AG10803 (cell line): ENCODE data around the gene MIF4GD.
"Not testable (repeated sequence)": the region's sequence is repeated elsewhere in the genome, so short reads cannot be mapped to it uniquely, and the experiment has no call there.

Experiments used
- DNase-seq: peaks from one replicate; pipeline ENCODE4 v3.0.0; 2010; ENCODE audit warnings: low read depth
- H3K4me3 ChIP-seq: 2 replicates; pipeline ENCODE4 v1.5.1; 2011; ENCODE audit warnings: mild to moderate bottlenecking, low read length, control low read depth
- TF ChIP-seq, protein P1 (sequence below): conservative IDR thresholded peaks from 2 replicates; pipeline ENCODE4 v1.5.1; 2011; ENCODE audit warnings: mild to moderate bottlenecking, low read length, control low read depth, inconsistent platforms

MIF4GD gene

DNA sequence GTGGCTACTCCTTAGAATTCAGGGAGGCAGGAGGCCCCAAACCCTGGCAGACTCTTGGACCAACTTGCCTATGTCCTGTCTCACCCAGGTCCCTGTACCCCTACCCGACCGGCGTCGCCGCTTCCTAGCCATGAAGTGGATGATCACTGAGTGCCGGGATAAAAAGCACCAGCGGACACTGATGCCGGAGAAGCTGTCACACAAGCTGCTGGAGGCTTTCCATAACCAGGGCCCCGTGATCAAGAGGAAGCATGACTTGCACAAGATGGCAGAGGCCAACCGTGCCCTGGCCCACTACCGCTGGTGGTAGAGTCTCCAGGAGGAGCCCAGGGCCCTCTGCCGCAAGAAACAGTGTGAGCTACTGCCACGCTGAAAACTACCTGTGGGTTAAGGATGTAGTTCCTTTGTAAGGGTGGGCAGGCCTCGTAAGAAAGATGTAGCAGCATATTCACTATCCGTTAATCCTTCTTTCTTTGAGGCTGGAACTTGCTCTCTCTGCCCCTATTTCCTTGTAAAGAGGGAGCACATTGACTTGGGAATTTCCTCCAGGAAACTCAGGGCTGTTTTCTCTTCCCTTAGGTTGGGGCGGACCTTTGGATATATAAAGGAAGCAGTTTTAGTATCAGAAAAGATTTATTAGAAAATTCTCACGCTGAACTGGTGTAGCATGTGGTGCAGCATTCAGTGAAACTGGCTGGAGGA lies 5.3 kb downstream of the MIF4GD start:
- DNase-seq = no peak
- TF ChIP-seq, protein P1, sequence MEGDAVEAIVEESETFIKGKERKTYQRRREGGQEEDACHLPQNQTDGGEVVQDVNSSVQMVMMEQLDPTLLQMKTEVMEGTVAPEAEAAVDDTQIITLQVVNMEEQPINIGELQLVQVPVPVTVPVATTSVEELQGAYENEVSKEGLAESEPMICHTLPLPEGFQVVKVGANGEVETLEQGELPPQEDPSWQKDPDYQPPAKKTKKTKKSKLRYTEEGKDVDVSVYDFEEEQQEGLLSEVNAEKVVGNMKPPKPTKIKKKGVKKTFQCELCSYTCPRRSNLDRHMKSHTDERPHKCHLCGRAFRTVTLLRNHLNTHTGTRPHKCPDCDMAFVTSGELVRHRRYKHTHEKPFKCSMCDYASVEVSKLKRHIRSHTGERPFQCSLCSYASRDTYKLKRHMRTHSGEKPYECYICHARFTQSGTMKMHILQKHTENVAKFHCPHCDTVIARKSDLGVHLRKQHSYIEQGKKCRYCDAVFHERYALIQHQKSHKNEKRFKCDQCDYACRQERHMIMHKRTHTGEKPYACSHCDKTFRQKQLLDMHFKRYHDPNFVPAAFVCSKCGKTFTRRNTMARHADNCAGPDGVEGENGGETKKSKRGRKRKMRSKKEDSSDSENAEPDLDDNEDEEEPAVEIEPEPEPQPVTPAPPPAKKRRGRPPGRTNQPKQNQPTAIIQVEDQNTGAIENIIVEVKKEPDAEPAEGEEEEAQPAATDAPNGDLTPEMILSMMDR = no peak

DNA sequence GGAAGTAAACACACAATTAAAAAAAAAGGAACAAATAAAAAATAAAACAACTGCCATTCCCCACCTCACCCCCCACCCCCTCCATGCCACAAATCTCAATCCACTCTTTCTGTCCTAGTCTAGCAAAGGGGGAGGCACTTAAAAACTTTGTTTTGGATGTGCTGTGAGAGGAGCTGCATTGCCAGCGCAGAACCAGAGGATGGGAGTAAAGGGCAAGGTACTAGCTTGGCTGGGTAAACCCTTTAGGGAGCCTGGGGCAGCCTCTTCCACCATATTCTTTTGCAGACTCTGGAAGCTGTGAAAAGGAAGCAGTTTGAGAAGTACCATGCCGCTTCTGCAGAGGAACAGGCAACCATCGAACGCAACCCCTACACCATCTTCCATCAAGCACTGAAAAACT lies 8.0 kb downstream of the MIF4GD start:
- DNase-seq = no peak
- no peak overlapping the region; the same call in 1 of the 2 replicates for H3K4me3 ChIP-seq
- TF ChIP-seq, protein P1 = no peak

More for the DNA sequence above, 5.3 kb downstream of the MIF4GD start:
- no peak overlapping the region for H3K4me3 ChIP-seq

DNA sequence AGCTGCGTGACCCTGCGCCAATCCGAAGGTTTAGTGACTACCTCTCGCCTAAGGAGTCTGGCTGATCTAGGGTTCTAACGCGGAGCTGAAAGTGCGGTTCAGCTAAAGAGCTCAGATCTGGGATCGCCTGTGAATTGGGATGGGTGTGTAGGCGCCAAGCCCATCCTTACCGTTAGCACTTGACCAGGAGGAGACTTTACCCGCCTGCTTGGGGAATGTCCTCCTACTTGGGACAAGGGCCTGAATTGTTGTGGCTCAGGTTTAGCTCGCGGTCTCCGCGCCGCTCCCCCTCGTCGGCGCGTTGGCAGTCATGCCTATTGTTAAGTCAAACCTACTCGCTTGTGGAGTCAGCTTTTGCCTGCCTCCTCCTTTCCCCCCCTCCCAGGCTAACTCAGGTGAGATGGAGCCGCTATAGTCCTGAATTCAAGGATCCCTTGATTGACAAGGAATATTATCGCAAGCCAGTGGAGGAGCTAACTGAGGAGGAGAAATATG lies 8.9 kb downstream of the MIF4GD start:
- TF ChIP-seq, protein P1 = no peak
- no peak for DNase-seq
- H3K4me3 ChIP-seq = peak overlapping the region; percentile 96

DNA sequence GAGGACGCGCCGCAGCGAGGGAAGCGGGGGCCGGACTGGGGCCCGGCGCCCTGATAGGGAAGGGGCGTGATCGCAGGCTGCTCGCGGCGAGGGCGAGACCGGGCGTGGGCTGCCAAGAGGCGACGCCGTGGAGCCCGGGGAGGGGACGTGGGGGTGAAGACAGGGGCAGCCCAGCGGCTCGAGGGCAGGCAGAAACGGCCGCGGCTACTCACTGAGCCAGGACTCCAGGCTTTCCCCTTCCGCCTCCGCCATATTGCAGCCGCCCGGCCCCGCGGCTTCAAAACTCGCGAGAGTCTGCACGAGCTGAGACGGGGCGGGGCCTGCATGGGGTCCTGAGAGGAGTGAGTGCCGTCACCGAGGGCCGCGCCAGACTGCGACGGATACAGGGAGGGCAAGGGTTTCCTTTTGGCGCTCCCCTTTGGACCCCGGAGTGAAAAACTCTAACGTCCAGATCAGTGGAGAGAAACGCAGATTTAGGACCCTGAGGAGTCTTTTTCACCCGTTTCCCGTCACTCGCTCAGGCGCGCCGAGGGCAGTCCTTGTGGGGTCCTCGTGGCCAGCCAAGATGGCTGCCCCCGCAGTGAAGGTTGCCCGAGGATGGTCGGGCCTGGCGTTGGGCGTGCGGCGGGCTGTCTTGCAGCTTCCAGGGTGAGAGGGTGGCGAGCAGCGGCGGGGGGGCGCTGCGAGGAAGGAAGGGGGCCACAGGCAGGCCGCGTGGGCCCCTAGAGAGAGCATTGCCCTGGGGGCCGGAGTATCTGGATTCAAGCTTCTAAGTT lies 9.5 kb downstream of the MIF4GD start, which contains the start of the genes GGA3 and MRPS7:
TSS of gene GGA3 (minus strand) at position 271 of the 776 bp plus-strand sequence. CDS start at position 252, 19 bp downstream.
TSS of gene MRPS7 (plus strand) at position 544 of the 776 bp plus-strand sequence. CDS start at position 566, 22 bp downstream.
- TF ChIP-seq, protein P1 = no peak
- peak; percentile 91 for DNase-seq
- peak within 1 kb of the TSS; percentile 96 for H3K4me3 ChIP-seq

DNA sequence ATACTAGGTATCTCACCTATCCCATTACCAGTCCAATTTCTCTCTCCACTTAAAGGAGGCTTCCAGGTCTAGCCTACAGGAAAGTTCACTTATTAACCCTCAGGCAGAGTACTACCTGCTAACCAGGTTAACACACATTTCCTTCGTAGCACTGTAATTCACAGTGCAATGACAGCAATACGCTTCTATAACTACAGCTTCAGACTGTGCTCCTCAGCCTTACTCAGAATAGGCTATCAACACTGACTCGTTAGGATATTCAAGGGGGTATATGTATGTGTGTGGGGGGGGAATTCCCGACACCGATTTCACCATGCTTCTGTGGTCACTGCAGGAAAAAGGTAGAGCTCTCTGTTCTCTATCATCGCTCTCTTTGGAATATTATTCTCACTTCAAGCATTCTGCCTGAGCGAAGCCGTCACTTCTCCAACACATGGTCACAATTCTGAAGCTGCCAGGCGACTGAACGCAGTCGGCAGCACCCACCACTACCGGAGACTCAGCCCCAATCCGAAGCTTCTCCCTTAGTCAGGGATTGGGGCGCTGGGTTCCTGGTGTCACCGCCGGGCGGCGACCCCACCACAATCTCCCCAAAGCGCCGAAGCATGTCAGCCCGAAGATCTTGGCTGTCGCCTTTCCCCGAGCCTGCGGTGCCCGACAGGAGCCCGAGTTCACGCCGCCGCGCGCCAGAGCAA lies 10.2 kb downstream of the MIF4GD start:
- no peak for DNase-seq
- H3K4me3 ChIP-seq = peak overlapping the region; percentile 96
- TF ChIP-seq, protein P1 = 0 out of 2 replicates have a peak, but pooled peaks have one; percentile 5

DNA sequence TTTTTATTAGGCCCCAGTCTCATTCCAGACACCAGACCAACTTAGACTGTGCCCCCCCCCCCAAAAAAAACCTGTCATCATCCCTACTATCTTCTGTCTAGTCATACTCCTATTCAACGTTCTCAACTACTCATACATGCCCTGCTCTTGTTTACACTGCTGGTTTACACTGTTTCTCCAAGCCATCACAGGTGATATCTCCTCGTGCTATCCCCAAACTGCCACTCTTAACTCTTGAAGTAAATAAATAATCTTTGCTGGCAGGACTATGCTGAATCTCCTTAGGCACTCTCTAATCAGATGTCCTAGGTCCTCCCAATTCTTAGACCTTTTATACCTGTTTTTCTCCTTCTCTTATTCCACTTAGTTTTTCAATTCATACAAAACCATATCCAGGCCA lies 13.8 kb downstream of the MIF4GD start:
- not testable (repeated sequence) for H3K4me3 ChIP-seq, DNase-seq

DNA sequence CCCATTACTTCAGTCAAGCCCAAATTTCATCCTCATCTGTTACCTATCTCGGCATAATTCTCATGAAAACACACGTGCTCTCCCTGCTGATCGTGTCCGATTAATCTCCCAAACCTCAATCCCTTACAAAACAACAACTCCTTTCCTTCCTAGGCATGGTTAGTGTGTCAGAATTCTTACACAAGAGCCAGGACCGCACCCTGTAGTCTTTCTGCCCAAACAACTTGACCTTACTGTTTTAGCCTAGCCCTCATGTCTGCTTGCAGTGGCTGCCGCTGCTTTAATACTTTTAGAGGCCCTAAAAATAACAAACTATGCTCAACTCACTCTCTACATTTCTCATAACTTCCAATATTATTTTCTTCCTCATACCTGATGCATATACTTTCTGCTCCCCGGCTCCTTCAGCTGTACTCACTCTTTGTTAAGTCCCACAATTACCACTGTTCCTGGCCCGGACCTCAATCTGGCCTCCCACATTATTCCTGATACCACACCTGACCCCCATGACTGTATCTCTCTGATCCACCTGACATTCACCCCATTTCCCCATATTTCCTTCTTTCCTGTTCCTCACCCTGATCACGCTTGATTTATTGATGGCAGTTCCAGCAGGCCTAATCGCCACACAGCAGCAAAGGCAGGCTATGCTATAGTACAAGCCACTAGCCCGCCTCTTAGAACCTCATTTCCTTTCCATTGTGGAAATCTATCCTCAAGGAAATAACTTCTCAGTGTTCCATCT lies 14.9 kb downstream of the MIF4GD start:
- H3K4me3 ChIP-seq = not testable (repeated sequence)
- peak; percentile 36 for DNase-seq
